GM19395 (cell line): ENCODE data around the gene KRTAP5-9.
"Not testable (repeated sequence)": the region's sequence is repeated elsewhere in the genome, so short reads cannot be mapped to it uniquely, and the experiment has no call there.

ENCODE experiments used
- ATAC-seq: cut with Tn5 transposase; IDR thresholded peaks from one replicate; pipeline ENCODE4 v1.9.1; 2021; ENCODE audit warnings: mild to moderate bottlenecking, moderate library complexity; ENCODE audit not compliant: unreplicated experiment

KRTAP5-9 gene

GRCh38 chr11:71557257-71557656, 9.0 kb downstream of the KRTAP5-9 start:
- ATAC-seq: no peak

GRCh38 chr11:71558996-71559395, 10.8 kb downstream of the KRTAP5-9 start:
- no peak for ATAC-seq

- ATAC-seq: no peak
These were observed 13.9 kb downstream of the KRTAP5-9 start for GRCh38 chr11:71562120-71562519.

GRCh38 chr11:71563406-71563805, 15.2 kb downstream of the KRTAP5-9 start:
- ATAC-seq: no peak

GRCh38 chr11:71564430-71564829, 16.2 kb downstream of the KRTAP5-9 start:
- ATAC-seq: no peak

DNA sequence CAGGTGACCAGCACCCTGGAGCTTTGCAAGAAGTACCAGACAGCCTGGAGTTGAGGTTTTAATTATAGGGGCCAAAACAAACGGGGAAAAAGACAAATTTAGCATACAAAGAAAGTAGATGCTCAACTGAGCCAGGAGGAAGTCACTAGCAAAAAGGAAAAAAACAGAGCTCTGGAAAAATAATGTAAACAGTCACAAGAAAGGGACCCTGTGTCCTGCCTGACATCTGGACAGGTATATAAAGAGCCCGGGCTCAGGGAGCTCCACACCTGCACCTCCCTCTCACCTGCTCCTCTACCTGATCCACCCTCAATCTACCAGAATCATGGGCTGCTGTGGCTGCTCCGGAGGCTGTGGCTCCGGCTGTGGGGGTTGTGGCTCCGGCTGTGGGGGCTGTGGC, 17.0 kb downstream of the KRTAP5-9 start, which contains the start of gene KRTAP5-10:
TSS of gene KRTAP5-10 (plus strand) at position 301 of the 400 bp plus-strand sequence. CDS start at position 326, 25 bp downstream.
- ATAC-seq: no peak

- no peak for ATAC-seq
These were observed 17.9 kb downstream of the KRTAP5-9 start for GRCh38 chr11:71566081-71566620.

DNA sequence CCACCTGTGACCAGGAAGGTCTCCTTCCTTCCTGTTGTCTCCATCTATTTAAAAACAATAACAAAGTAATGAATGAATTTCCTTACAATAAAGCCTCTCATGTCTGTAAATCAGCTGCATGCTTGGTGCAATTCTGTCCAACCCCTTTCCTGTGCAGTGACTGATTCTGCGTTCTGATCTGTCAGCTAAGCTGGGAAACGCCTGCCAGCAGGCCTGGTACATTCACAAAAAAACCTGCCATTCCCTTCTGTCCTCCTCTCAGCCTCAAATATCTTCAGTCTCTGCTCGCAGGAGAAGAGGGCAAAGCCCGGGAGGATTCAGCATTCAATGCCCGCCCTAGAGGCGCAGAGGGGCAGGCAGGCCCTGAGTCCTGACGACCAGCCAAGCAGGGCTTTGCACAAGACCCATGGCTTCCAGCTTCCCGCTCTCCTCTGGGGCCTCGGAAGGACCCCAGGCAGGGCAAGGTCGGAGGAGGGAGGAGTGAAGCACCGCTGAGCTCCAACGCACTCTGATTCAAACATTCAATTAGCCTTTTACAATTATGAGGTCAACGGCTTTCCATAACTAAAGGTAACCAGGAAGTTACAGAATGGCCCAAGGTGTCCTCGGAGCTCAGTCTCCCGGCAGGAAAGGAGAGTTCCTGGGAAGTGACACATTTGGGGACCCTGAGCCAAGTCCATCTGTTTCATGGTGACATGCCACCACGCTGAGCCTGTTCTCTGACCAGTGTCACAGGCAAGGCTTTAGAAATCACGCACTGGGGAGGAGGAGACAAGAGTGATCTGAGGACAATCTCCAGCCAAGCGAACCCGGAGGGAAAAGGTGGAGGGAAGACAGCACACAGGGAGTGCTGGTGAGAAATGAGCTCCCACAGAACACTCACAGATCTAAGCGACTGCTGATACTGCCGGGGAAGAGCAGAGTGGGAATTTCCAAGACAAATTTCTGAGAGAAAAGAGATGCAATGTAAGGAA, 18.7 kb downstream of the KRTAP5-9 start:
- ATAC-seq: not testable (repeated sequence)

GRCh38 chr11:71567633-71568032, 19.4 kb downstream of the KRTAP5-9 start:
- not testable (repeated sequence) for ATAC-seq

GRCh38 chr11:71568704-71569349, 20.6 kb downstream of the KRTAP5-9 start:
- ATAC-seq: no peak

GRCh38 chr11:71571101-71571850, 23.1 kb downstream of the KRTAP5-9 start:
- ATAC-seq: not testable (repeated sequence)

DNA sequence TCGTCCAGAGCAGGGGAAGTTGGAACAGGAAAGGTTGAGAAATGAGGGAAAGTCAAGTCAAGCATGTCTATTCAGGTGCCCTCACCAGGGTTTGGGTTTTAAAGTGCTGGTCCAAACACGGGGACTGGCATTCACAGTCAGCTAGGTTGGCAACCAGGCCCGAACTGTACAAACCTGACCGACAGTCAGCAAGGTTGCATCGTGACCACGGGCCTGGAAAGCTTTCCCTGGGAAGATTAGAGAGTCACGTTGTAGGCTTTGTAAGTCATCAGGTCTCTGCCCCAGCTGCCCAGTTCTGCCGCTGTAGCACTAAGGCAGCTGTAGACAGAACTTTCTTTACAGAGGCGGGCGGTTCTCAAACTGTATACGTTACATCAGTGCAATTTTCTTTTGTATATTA, 24.6 kb downstream of the KRTAP5-9 start:
- no peak for ATAC-seq

- no peak for ATAC-seq
These were observed 26.2 kb downstream of the KRTAP5-9 start for GRCh38 chr11:71574418-71574817.

DNA sequence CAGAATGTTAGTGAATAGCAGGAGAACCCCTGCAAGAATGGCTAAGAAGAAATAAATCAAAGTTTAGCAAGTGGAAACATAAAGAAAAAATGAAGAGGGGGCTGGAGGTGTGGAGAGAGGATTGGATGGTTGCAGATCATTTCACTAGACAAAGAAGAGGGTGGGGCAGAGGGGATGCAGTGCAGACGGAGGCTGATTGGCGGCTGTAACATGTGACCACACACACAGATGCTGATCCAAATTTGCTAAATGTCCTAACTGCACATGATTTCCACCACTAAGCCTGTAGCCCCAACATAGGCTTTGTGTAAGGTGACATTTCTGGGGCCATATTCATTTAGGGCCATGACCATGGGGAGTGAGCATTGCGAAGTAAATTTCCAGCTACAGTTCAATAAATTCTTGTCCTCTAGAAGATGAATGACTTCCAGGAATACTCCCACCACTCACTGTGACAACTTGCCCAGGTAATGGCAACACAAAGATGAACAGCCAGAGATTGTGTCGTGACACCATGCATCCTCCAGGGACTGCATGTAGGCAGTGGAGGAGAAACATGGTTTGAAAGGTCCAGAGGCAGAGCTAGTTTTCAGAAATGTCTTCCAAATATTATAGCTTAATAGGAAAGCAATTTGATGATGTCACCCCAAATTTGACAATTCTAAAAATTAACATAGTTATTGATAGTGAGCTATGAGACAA, 27.7 kb downstream of the KRTAP5-9 start:
- ATAC-seq: no peak

DNA sequence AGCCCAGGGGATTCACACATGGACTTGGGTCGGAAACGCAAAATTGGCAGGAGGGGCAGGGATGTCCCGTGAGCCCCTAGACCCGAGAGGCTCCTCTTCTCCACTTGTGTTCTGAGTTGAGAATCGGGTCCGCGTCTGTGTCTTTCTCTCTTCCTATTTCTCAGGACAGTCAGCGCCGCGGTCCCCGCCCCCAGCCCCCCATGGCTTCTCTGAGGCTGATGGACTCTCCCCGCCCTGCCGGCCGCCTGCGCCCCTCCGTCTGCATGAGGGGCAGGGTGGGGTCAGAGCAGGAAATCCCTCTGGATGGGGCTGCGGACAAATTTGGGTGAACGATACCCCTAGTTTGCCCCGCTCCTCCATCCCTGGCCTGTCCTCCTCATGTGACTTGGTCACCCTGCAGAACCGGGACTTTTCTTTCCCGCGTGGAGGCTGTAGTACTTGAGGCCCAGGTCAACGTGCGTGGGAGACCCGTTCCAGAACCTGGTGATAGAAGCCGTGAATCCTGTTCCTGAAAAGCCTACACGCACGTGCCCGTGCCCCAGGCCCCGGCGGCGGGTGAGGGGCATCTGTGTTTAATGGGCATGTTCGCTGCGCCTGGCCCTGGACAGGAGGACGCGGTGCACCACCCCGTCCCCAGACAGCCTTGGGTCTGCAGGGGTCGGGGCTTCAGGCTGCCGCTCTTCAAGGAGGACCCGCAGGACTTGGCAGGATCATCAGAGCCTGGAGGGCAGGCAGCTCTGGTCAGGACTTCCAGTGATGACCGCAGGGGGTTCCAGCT, 28.7 kb downstream of the KRTAP5-9 start:
- not testable (repeated sequence) for ATAC-seq

DNA sequence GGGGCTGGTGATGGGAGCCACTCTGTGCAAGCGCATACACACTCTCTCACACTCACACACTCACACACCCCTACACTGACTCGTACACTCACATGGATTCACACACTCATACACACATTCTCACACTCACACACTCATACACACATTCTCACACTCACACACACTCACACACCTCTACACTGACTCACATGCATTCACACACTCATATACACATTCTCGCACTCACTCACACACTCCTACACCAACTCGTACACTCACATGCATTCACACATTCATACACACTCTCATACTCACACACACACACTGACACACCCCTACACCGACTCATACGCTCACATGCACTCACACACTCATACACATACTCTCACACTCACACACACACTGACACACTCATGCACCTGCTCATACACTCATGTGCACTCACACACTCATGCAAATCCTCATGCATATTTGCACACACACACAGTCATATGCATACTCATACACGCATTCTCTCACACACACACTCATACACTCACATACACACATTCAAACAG, 29.3 kb downstream of the KRTAP5-9 start:
- no peak for ATAC-seq

- ATAC-seq: not testable (repeated sequence)
These were observed 31.3 kb downstream of the KRTAP5-9 start for GRCh38 chr11:71579513-71579912.

GRCh38 chr11:71580057-71581003, 32.1 kb downstream of the KRTAP5-9 start:
- no peak for ATAC-seq
